CD4-positive, CD25-positive, alpha-beta regulatory T cell (primary cell): Measurements from ENCODE around the gene USE1. TPM values are rescaled to one million over a fixed set of nuclear protein-coding genes. Genes with fewer than 3 reads are reported as not detected.
A peak's percentile ranks its signal among the peaks of the same experiment; 100 is the strongest.

ENCODE experiments used
- ATAC-seq, 2 donors: fragments of 150-1000 bp; cut with Tn5 transposase; one replicate each; pipeline ENCODE4 v1.10.0; 2021; ENCODE audit warnings: low read depth in 2 of 2, moderate number of reproducible peaks in 2 of 2, moderate library complexity in 1 of 2
- DNase-seq, 3 donors: peaks; one replicate each; pipeline versions ENCODE4 v3.0.0 to v3.0.0-alpha.2; 2012 to 2022; ENCODE audit warnings: mixed read lengths in 1 of 3
- H3K27ac ChIP-seq: one replicate; pipeline ENCODE4 v1.7.0; 2013; ENCODE audit warnings: mild to moderate bottlenecking, low read length; ENCODE audit not compliant: insufficient read depth, poor library complexity, severe bottlenecking
- H3K27me3 ChIP-seq: one replicate; pipeline ENCODE4 v1.7.0; 2013; ENCODE audit warnings: low read length; ENCODE audit not compliant: control insufficient read depth, insufficient read depth
- H3K36me3 ChIP-seq: one replicate; pipeline ENCODE4 v1.7.0; 2013; ENCODE audit warnings: mild to moderate bottlenecking, low read length, moderate library complexity; ENCODE audit not compliant: control insufficient read depth, insufficient read depth
- H3K4me1 ChIP-seq: 2 replicates; pipeline ENCODE4 v1.7.0; 2013; ENCODE audit warnings: mild to moderate bottlenecking, low read length; ENCODE audit not compliant: insufficient read depth, control insufficient read depth, poor library complexity, severe bottlenecking
- H3K4me3 ChIP-seq: one replicate; pipeline ENCODE4 v1.7.0; 2013; ENCODE audit warnings: low read depth, mild to moderate bottlenecking, low read length, moderate library complexity
- H3K9me3 ChIP-seq, 2 experiments: 1 replicate in 1 of 2; 2 replicates in 1 of 2; pipeline ENCODE4 v1.7.0; 2013; ENCODE audit warnings: low read length in 2 of 2, mild to moderate bottlenecking in 1 of 2, moderate library complexity in 1 of 2; ENCODE audit not compliant: control insufficient read depth in 2 of 2
- H3K27ac Mint-ChIP-seq, 3 donors: one replicate each; pipeline ENCODE4 v1.8.0; 2020 to 2022; ENCODE audit warnings: mild to moderate bottlenecking in 3 of 3, mixed read lengths in 3 of 3, moderate library complexity in 2 of 3
- H3K27me3 Mint-ChIP-seq: one replicate; pipeline ENCODE4 v1.8.0; 2022; ENCODE audit warnings: mild to moderate bottlenecking, mixed read lengths
- H3K36me3 Mint-ChIP-seq: one replicate; pipeline ENCODE4 v1.8.0; 2020; ENCODE audit warnings: mixed read lengths
- H3K4me1 Mint-ChIP-seq, 4 donors: one replicate each; pipeline ENCODE4 v1.8.0; 2020 to 2022; ENCODE audit warnings: mixed read lengths in 4 of 4, mild to moderate bottlenecking in 1 of 4
- H3K4me3 Mint-ChIP-seq, 4 donors: one replicate each; pipeline ENCODE4 v1.8.0; 2020 to 2022; ENCODE audit warnings: mild to moderate bottlenecking in 4 of 4, mixed read lengths in 4 of 4, moderate library complexity in 3 of 4
- H3K9me3 Mint-ChIP-seq, 7 donors: one replicate each; pipeline ENCODE4 v1.8.0; 2020 to 2022; ENCODE audit warnings: mixed read lengths in 7 of 7, mild to moderate bottlenecking in 3 of 7, moderate library complexity in 2 of 7
- polyA plus RNA-seq, 4 donors: library from polyadenylated mRNA; unstranded; fragments of 300-500 nt; fragmentation: Illumina TruSeq; gene quantifications; one replicate each; pipeline ENCODE4 v1.2.3, GENCODE V29; 2021
- total RNA-seq: library from RNA; stranded (reverse); gene quantifications from one replicate; pipeline ENCODE4 v1.2.3, GENCODE V29; 2022

The USE1 gene
- total and polyA plus RNA-seq, 5 donors from 2014 or later, result 27.1 to 53.7 (median 47.6) TPM

GRCh38 chr19:17229890-17230289 is 14.7 kb downstream of the USE1 start:
- peak overlapping the region in 1 of 4 donors; percentile 48 for H3K4me3 Mint-ChIP-seq
- peaks cover 0 to 36% (median 10%) of the 10 kb centered on the region in 4 donors for H3K4me1 Mint-ChIP-seq
- H3K27ac ChIP-seq, result no peak overlapping the region
- no peaks in the 10 kb centered on the region for H3K9me3 ChIP-seq
- ATAC-seq (no peak), DNase-seq (no peak)
- no peaks in the 10 kb centered on the region for H3K9me3 Mint-ChIP-seq
- H3K27me3 ChIP-seq, result no peaks in the 10 kb centered on the region
- no peak overlapping the region for H3K27ac Mint-ChIP-seq
- no peak overlapping the region for H3K4me3 ChIP-seq
- peaks cover 5% of the 10 kb centered on the region for H3K27me3 Mint-ChIP-seq
- H3K4me1 ChIP-seq, result peaks cover 23% of the 10 kb centered on the region
- no peaks in the 10 kb centered on the region for H3K36me3 Mint-ChIP-seq
- peaks cover 6% of the 10 kb centered on the region for H3K36me3 ChIP-seq

GRCh38 chr19:17232258-17232657 is 17.1 kb downstream of the USE1 start:
- Histone ChIP-seq H3K4me1 (peaks cover 12% of the 10 kb centered on the region), H3K9me3 (no peaks in the 10 kb centered on the region), H3K27ac (no peak overlapping the region), H3K36me3 (peaks cover 6% of the 10 kb centered on the region), H3K4me3 (no peak overlapping the region), H3K27me3 (no peaks in the 10 kb centered on the region)
- Mint-ChIP-seq H3K27me3 (peaks cover under 1% of the 10 kb centered on the region), H3K4me1 (peaks cover 0 to 24% (median 4%) of the 10 kb centered on the region in 4 donors), H3K27ac (no peak overlapping the region), H3K4me3 (peak overlapping the region in 2 of 4 donors; percentile 38 to 49), H3K9me3 (no peaks in the 10 kb centered on the region), H3K36me3 (no peaks in the 10 kb centered on the region)
- DNase-seq (no peak), ATAC-seq (no peak)

GRCh38 chr19:17234911-17235299 is 19.7 kb downstream of the USE1 start:
- H3K9me3 Mint-ChIP-seq, result no peaks in the 10 kb centered on the region
- peak overlapping the region; percentile 49 for H3K27ac ChIP-seq
- DNase-seq (peak; percentile 42 to 73 (median 45)), ATAC-seq (peak; percentile 35 to 47)
- H3K27ac Mint-ChIP-seq, result peak overlapping the region in 1 of 3 donors; percentile 31
- H3K36me3 ChIP-seq, result peaks cover 6% of the 10 kb centered on the region
- no peaks in the 10 kb centered on the region for H3K27me3 ChIP-seq
- H3K4me1 ChIP-seq, result peaks cover 12% of the 10 kb centered on the region
- H3K36me3 Mint-ChIP-seq, result no peaks in the 10 kb centered on the region
- H3K4me3 ChIP-seq, result peak overlapping the region; percentile 64
- H3K4me1 Mint-ChIP-seq, result peaks cover 0 to 17% (median 0%) of the 10 kb centered on the region in 4 donors
- peak overlapping the region; percentile 64 to 90 (median 80) for H3K4me3 Mint-ChIP-seq
- H3K27me3 Mint-ChIP-seq, result peaks cover 12% of the 10 kb centered on the region
- no peaks in the 10 kb centered on the region for H3K9me3 ChIP-seq

GRCh38 chr19:17235300-17235970 is 20.3 kb downstream of the USE1 start:
- ATAC-seq (peak; percentile 91 to 94), DNase-seq (peak; percentile 66 to 84 (median 77))
- no peaks in the 10 kb centered on the region for H3K36me3 Mint-ChIP-seq
- Histone ChIP-seq H3K36me3 (peaks cover 6% of the 10 kb centered on the region), H3K27me3 (no peaks in the 10 kb centered on the region), H3K27ac (peak overlapping the region; percentile 49), H3K4me1 (peaks cover 12% of the 10 kb centered on the region), H3K4me3 (peak overlapping the region; percentile 64), H3K9me3 (no peaks in the 10 kb centered on the region)
- peaks cover 12% of the 10 kb centered on the region for H3K27me3 Mint-ChIP-seq
- peak overlapping the region; percentile 64 to 90 (median 80) for H3K4me3 Mint-ChIP-seq
- H3K9me3 Mint-ChIP-seq, result no peaks in the 10 kb centered on the region
- peaks cover 0 to 17% (median 0%) of the 10 kb centered on the region in 4 donors for H3K4me1 Mint-ChIP-seq
- H3K27ac Mint-ChIP-seq, result peak overlapping the region in 1 of 3 donors; percentile 31

- peaks cover 0 to 17% (median 0%) of the 10 kb centered on the region in 4 donors for H3K4me1 Mint-ChIP-seq
- Histone ChIP-seq H3K27ac (peak overlapping the region; percentile 23), H3K27me3 (no peaks in the 10 kb centered on the region), H3K4me1 (peaks cover 12% of the 10 kb centered on the region), H3K36me3 (peaks cover 6% of the 10 kb centered on the region), H3K4me3 (no peak overlapping the region), H3K9me3 (no peaks in the 10 kb centered on the region)
- DNase-seq (peak in 1 of 3 donors; percentile 62), ATAC-seq (peak in 1 of 2 donors; percentile 20)
- peaks cover 18% of the 10 kb centered on the region for H3K27me3 Mint-ChIP-seq
- no peaks in the 10 kb centered on the region for H3K36me3 Mint-ChIP-seq
- no peak overlapping the region for H3K27ac Mint-ChIP-seq
- H3K4me3 Mint-ChIP-seq, result peak overlapping the region in 3 of 4 donors; percentile 10 to 68 (median 46)
- H3K9me3 Mint-ChIP-seq, result no peaks in the 10 kb centered on the region
Measured at GRCh38 chr19:17235971-17236777, 21.0 kb downstream of the USE1 start.

- H3K27ac Mint-ChIP-seq, result peak overlapping the region in 1 of 3 donors; percentile 43
Measured at GRCh38 chr19:17236811-17237543, 21.8 kb downstream of the USE1 start.

More at GRCh38 chr19:17236811-17237543, 21.8 kb downstream of the USE1 start:
- Histone ChIP-seq H3K9me3 (no peaks in the 10 kb centered on the region), H3K4me1 (peaks cover 12% of the 10 kb centered on the region), H3K27me3 (no peaks in the 10 kb centered on the region), H3K36me3 (peaks cover 3% of the 10 kb centered on the region), H3K4me3 (no peak overlapping the region), H3K27ac (no peak overlapping the region)
- Mint-ChIP-seq H3K36me3 (no peaks in the 10 kb centered on the region), H3K9me3 (no peaks in the 10 kb centered on the region), H3K4me3 (peak overlapping the region; percentile 32 to 68 (median 50)), H3K4me1 (peaks cover 0 to 17% (median 0%) of the 10 kb centered on the region in 4 donors), H3K27me3 (peaks cover 24% of the 10 kb centered on the region)
- ATAC-seq (no peak), DNase-seq (no peak)
